PFSK-1 (cell line): Measurements from ENCODE around the gene FUT7.

ENCODE experiments used
- POLR2AphosphoS5 ChIP-seq: IDR thresholded peaks from 2 replicates; pipeline ENCODE4 v1.6.1; 2012; ENCODE audit warnings: low read depth, mild to moderate bottlenecking, control low read depth, low read length, moderate library complexity
- SIN3A ChIP-seq: IDR thresholded peaks from 2 replicates; pipeline ENCODE4 v1.6.1; 2012; ENCODE audit warnings: mild to moderate bottlenecking, low read length, moderate library complexity, borderline replicate concordance; ENCODE audit not compliant: insufficient read depth
- TAF1 ChIP-seq: IDR thresholded peaks from 2 replicates; pipeline ENCODE4 v1.6.1; 2012; ENCODE audit warnings: low read length, control low read depth, borderline replicate concordance; ENCODE audit not compliant: insufficient read depth
- TF ChIP-seq, protein P1 (sequence below), 2 experiments: IDR thresholded peaks; 2 replicates each; pipeline versions ENCODE4 v1.6.1 to v1.8.0; 2011 to 2012; ENCODE audit warnings: low read depth in 2 of 2, low read length in 2 of 2, control low read depth in 1 of 2, inconsistent platforms in 1 of 2, mild to moderate bottlenecking in 1 of 2, moderate library complexity in 1 of 2; ENCODE audit not compliant: insufficient read depth in 1 of 2

DNA sequence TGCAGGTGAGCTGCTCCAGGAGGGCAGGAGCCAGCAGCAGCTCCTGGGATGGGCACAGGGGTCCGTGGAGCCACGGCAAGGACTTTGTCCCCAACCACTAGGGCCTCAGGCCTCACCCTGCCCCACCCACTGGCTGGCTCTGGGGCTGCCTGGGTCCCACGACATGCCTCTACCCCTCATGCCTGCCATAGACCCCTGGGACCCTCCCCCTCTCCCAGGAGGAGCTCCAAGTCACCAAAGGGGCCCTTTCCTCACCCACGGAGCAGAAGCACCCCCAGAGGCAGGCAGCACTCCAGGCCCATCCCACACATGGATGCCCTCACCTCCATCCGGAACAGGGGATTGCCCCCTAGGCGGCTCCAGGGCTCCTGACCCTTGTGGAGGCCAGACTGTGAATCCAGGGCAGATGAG lies 10.3 kb downstream of the FUT7 start:
- TF ChIP-seq TAF1 (no peak), SIN3A (no peak), POLR2AphosphoS5 (no peak)
- TF ChIP-seq, protein P1, sequence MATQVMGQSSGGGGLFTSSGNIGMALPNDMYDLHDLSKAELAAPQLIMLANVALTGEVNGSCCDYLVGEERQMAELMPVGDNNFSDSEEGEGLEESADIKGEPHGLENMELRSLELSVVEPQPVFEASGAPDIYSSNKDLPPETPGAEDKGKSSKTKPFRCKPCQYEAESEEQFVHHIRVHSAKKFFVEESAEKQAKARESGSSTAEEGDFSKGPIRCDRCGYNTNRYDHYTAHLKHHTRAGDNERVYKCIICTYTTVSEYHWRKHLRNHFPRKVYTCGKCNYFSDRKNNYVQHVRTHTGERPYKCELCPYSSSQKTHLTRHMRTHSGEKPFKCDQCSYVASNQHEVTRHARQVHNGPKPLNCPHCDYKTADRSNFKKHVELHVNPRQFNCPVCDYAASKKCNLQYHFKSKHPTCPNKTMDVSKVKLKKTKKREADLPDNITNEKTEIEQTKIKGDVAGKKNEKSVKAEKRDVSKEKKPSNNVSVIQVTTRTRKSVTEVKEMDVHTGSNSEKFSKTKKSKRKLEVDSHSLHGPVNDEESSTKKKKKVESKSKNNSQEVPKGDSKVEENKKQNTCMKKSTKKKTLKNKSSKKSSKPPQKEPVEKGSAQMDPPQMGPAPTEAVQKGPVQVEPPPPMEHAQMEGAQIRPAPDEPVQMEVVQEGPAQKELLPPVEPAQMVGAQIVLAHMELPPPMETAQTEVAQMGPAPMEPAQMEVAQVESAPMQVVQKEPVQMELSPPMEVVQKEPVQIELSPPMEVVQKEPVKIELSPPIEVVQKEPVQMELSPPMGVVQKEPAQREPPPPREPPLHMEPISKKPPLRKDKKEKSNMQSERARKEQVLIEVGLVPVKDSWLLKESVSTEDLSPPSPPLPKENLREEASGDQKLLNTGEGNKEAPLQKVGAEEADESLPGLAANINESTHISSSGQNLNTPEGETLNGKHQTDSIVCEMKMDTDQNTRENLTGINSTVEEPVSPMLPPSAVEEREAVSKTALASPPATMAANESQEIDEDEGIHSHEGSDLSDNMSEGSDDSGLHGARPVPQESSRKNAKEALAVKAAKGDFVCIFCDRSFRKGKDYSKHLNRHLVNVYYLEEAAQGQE (IDR thresholded peaks at IDR 0.05; ENCODE audit: insufficient read depth in 1 of 2, low read depth in 2 of 2, low read length in 2 of 2): no peak
